ENCODE data around the gene WDR5B. TPM values are rescaled to one million over a fixed set of nuclear protein-coding genes. Genes with fewer than 3 reads are reported as not detected.

WDR5B gene
- total and polyA plus RNA-seq, 4 donors: 1.8 to 3.7 (median 2.0) TPM

GRCh38 chr3:122383771-122384697 lies 31.8 kb downstream of the WDR5B start, which contains the start of gene FAM162A:
TSS of gene FAM162A (plus strand) at chr3:122384182. CDS start at chr3:122384266, 84 bp downstream.
- Histone ChIP-seq H3K27me3 (ENCODE audit: control insufficient read depth in 4 of 4, insufficient read depth in 4 of 4, low read length in 3 of 4) (no peaks in the 10 kb centered on the region), H3K36me3 (ENCODE audit: control insufficient read depth in 4 of 4, insufficient read depth in 3 of 4, low read depth in 1 of 4, low read length in 3 of 4) (no peaks in the 10 kb centered on the region), H3K9ac (ENCODE audit: low read depth in 1 of 2, low read length in 2 of 2) (peak within 1 kb of the TSS; percentile 78 to 85), H3K27ac (ENCODE audit: low read depth in 1 of 2, low read length in 2 of 2) (peak within 1 kb of the TSS; percentile 76 to 93), H3K4me1 (ENCODE audit: control insufficient read depth in 4 of 4, insufficient read depth in 4 of 4, low read length in 3 of 4) (peaks cover 5 to 43% (median 28%) of the 10 kb centered on the region in 4 donors), H3K9me3 (ENCODE audit: control insufficient read depth in 4 of 4, low read length in 3 of 4) (no peaks in the 10 kb centered on the region), H3K4me3 (ENCODE audit: low read depth in 1 of 3, low read length in 3 of 3) (peak within 1 kb of the TSS; percentile 64 to 98 (median 93))
- under 1% methylated on average over 52 of the region's 52 CpGs for WGBS
- TF ChIP-seq NR2F2 (IDR thresholded peaks at IDR 0.05): no peak
- TF ChIP-seq JUND (IDR thresholded peaks at IDR 0.05): no peak
- TF ChIP-seq HNF4A (conservative IDR thresholded peaks at IDR 0.05): no peak
- TF ChIP-seq CTCF (IDR thresholded peaks at IDR 0.05; ENCODE audit: low read depth, low read length, missing input control): peak; percentile 31
- no peak for TF ChIP-seq EGR1 (IDR thresholded peaks at IDR 0.05; ENCODE audit: low read depth in 2 of 2)
- TF ChIP-seq GABPA (IDR thresholded peaks at IDR 0.05 in 1 of 2, conservative IDR thresholded peaks at IDR 0.05 in 1 of 2): peak in 1 of 2 donors; percentile 32
- TF ChIP-seq RXRA (IDR thresholded peaks at IDR 0.05): no peak
- TF ChIP-seq, protein P1, sequence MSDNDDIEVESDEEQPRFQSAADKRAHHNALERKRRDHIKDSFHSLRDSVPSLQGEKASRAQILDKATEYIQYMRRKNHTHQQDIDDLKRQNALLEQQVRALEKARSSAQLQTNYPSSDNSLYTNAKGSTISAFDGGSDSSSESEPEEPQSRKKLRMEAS (IDR thresholded peaks at IDR 0.05): no peak
- peak; percentile 87 for TF ChIP-seq YY1 (IDR thresholded peaks at IDR 0.05)
- TF ChIP-seq TAF1 (conservative IDR thresholded peaks at IDR 0.05): peak; percentile 94
- no peak for TF ChIP-seq HNF4G (IDR thresholded peaks at IDR 0.05)
- TF ChIP-seq, protein P2, sequence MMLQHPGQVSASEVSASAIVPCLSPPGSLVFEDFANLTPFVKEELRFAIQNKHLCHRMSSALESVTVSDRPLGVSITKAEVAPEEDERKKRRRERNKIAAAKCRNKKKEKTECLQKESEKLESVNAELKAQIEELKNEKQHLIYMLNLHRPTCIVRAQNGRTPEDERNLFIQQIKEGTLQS (IDR thresholded peaks at IDR 0.05): no peak
- TF ChIP-seq, protein P3, sequence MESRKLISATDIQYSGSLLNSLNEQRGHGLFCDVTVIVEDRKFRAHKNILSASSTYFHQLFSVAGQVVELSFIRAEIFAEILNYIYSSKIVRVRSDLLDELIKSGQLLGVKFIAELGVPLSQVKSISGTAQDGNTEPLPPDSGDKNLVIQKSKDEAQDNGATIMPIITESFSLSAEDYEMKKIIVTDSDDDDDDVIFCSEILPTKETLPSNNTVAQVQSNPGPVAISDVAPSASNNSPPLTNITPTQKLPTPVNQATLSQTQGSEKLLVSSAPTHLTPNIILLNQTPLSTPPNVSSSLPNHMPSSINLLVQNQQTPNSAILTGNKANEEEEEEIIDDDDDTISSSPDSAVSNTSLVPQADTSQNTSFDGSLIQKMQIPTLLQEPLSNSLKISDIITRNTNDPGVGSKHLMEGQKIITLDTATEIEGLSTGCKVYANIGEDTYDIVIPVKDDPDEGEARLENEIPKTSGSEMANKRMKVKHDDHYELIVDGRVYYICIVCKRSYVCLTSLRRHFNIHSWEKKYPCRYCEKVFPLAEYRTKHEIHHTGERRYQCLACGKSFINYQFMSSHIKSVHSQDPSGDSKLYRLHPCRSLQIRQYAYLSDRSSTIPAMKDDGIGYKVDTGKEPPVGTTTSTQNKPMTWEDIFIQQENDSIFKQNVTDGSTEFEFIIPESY (IDR thresholded peaks at IDR 0.05): no peak
- peak; percentile 47 for TF ChIP-seq SP1 (IDR thresholded peaks at IDR 0.05)
- TF ChIP-seq RAD21 (IDR thresholded peaks at IDR 0.05): peak; percentile 39 to 71
- no peak for TF ChIP-seq FOXA2 (IDR thresholded peaks at IDR 0.05)
- TF ChIP-seq REST (IDR thresholded peaks at IDR 0.05): peak; percentile 74
- no peak for TF ChIP-seq FOXA1 (IDR thresholded peaks at IDR 0.05)
- DNase-seq (ENCODE audit: low spot score): peak; percentile 97
